OCI-LY3 (cell line): ENCODE data around the gene URM1.

Experiments
- EZH2phosphoT487 ChIP-seq: fragments of 200-600 bp; shearing (Covaris generic); IDR thresholded peaks from 2 replicates; pipeline ENCODE4 v1.6.1; 2018; ENCODE audit warnings: antibody characterized with exemption, mixed run types, low read depth
- TF ChIP-seq, protein P1 (sequence below): fragments of 200-600, 300-600 bp; sonication (generic); IDR thresholded peaks from 2 replicates; pipeline ENCODE4 v1.5.1; 2014; ENCODE audit warnings: antibody characterized with exemption, low read length, low read depth

GRCh38 chr9:128424268-128424780 is 53.1 kb downstream of the URM1 start:
- TF ChIP-seq, protein P1, sequence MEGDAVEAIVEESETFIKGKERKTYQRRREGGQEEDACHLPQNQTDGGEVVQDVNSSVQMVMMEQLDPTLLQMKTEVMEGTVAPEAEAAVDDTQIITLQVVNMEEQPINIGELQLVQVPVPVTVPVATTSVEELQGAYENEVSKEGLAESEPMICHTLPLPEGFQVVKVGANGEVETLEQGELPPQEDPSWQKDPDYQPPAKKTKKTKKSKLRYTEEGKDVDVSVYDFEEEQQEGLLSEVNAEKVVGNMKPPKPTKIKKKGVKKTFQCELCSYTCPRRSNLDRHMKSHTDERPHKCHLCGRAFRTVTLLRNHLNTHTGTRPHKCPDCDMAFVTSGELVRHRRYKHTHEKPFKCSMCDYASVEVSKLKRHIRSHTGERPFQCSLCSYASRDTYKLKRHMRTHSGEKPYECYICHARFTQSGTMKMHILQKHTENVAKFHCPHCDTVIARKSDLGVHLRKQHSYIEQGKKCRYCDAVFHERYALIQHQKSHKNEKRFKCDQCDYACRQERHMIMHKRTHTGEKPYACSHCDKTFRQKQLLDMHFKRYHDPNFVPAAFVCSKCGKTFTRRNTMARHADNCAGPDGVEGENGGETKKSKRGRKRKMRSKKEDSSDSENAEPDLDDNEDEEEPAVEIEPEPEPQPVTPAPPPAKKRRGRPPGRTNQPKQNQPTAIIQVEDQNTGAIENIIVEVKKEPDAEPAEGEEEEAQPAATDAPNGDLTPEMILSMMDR = no peak
- no peak for TF ChIP-seq EZH2phosphoT487
